Mesodermal cell (in vitro differentiated cells): ENCODE data around the gene CDC25A. TPM values are rescaled to one million over a fixed set of nuclear protein-coding genes. Genes with fewer than 3 reads are reported as not detected.

Experiments used
- H3K27ac ChIP-seq: 2 replicates; pipeline ENCODE4 v1.7.0; 2013; ENCODE audit warnings: mild to moderate bottlenecking, low read depth, low read length, moderate library complexity; ENCODE audit not compliant: severe bottlenecking
- H3K36me3 ChIP-seq: 2 replicates; pipeline ENCODE4 v1.7.1; 2013; ENCODE audit warnings: mild to moderate bottlenecking, low read length, moderate library complexity; ENCODE audit not compliant: control insufficient read depth, insufficient read depth
- H3K4me1 ChIP-seq: one replicate; pipeline ENCODE4 v1.7.1; 2013; ENCODE audit warnings: mild to moderate bottlenecking, low read length; ENCODE audit not compliant: insufficient read depth, control insufficient read depth, poor library complexity, severe bottlenecking
- H3K4me3 ChIP-seq: 2 replicates; pipeline ENCODE4 v1.7.0; 2013; ENCODE audit warnings: low read length, control low read depth, mild to moderate bottlenecking; ENCODE audit not compliant: insufficient read depth, poor library complexity, severe bottlenecking; ENCODE audit errors: extremely low read depth
- H3K9me3 ChIP-seq: 2 replicates; pipeline ENCODE4 v1.7.1; 2013; ENCODE audit warnings: mild to moderate bottlenecking, low read length, moderate library complexity; ENCODE audit not compliant: control insufficient read depth
- WGBS, 2 experiments: methylation state at CpG; one replicate each; pipeline ENCODE4 v1.1.5; 2013; ENCODE audit warnings: missing lambda C conversion rate in 2 of 2; ENCODE audit not compliant: insufficient coverage in 2 of 2; 5-methylcytosine and 5-hydroxymethylcytosine counted together
- polyA plus RNA-seq, 2 experiments: library from polyadenylated mRNA; stranded (reverse); fragments of 50-300 nt; gene quantifications; one replicate each; pipeline ENCODE4 v1.2.3, GENCODE V29; 2013

The CDC25A gene
- polyA plus RNA-seq (2013, experiment 1 of 2), result 12.9 TPM
- 11.7 TPM for polyA plus RNA-seq (2013, experiment 2 of 2)

- peaks cover 31% of the 10 kb centered on the region for H3K36me3 ChIP-seq
- no peaks in the 10 kb centered on the region for H3K9me3 ChIP-seq
- peak within 1 kb of the TSS; percentile 86 for H3K4me3 ChIP-seq
- peak within 1 kb of the TSS; percentile 82 for H3K27ac ChIP-seq
- H3K4me1 ChIP-seq, result no peaks in the 10 kb centered on the region
- 2 to 14% methylated on average over 28 to 36 of the region's 44 CpGs for WGBS, 2 experiments
These were observed at the start of gene CDC25A for GRCh38 chr3:48188266-48189201. Gene CDC25A (minus strand): TSS chr3:48188417. CDS start chr3:48187947, 470 bp downstream.

GRCh38 chr3:48236531-48236930 lies 48.3 kb upstream of the CDC25A start:
- WGBS, 2 experiments, result no CpG with 5 or more reads among the region's 1 CpG
- H3K4me1 ChIP-seq, result peaks cover 4% of the 10 kb centered on the region
- H3K27ac ChIP-seq, result no peak overlapping the region
- H3K36me3 ChIP-seq, result no peaks in the 10 kb centered on the region
- no peak overlapping the region for H3K4me3 ChIP-seq
- peaks cover 12% of the 10 kb centered on the region for H3K9me3 ChIP-seq

GRCh38 chr3:48233542-48233941 lies 45.3 kb upstream of the CDC25A start:
- H3K4me1 ChIP-seq, result no peaks in the 10 kb centered on the region
- peaks cover 12% of the 10 kb centered on the region for H3K9me3 ChIP-seq
- H3K27ac ChIP-seq, result no peak overlapping the region
- H3K4me3 ChIP-seq, result no peak overlapping the region
- no peaks in the 10 kb centered on the region for H3K36me3 ChIP-seq
- 91 to 100% methylated on average over 1 to 2 of the region's 2 CpGs for WGBS, 2 experiments

GRCh38 chr3:48232734-48233133 lies 44.5 kb upstream of the CDC25A start:
- Histone ChIP-seq H3K9me3 (peaks cover 12% of the 10 kb centered on the region), H3K4me1 (no peaks in the 10 kb centered on the region), H3K27ac (no peak overlapping the region), H3K36me3 (no peaks in the 10 kb centered on the region), H3K4me3 (no peak overlapping the region)
- WGBS, 2 experiments, result 46 to 49% methylated on average over 4 to 5 of the region's 6 CpGs

- H3K36me3 ChIP-seq, result no peaks in the 10 kb centered on the region
- H3K4me1 ChIP-seq, result no peaks in the 10 kb centered on the region
- H3K4me3 ChIP-seq, result no peak overlapping the region
- WGBS, 2 experiments, result 91 to 92% methylated on average over 4 of the region's 4 CpGs
- H3K27ac ChIP-seq, result no peak overlapping the region
- H3K9me3 ChIP-seq, result peaks cover 12% of the 10 kb centered on the region
These were observed 44.0 kb upstream of the CDC25A start for GRCh38 chr3:48232232-48232631.

- H3K27ac ChIP-seq, result no peak overlapping the region
- no peaks in the 10 kb centered on the region for H3K4me1 ChIP-seq
- 62 to 75% methylated on average over 2 to 3 of the region's 3 CpGs for WGBS, 2 experiments
- no peaks in the 10 kb centered on the region for H3K36me3 ChIP-seq
- no peaks in the 10 kb centered on the region for H3K9me3 ChIP-seq
- no peak overlapping the region for H3K4me3 ChIP-seq
These were observed 38.7 kb upstream of the CDC25A start for GRCh38 chr3:48226939-48227338.

- Histone ChIP-seq H3K4me1 (no peaks in the 10 kb centered on the region), H3K36me3 (no peaks in the 10 kb centered on the region), H3K9me3 (no peaks in the 10 kb centered on the region), H3K27ac (no peak overlapping the region), H3K4me3 (no peak overlapping the region)
- 88 to 100% methylated on average over 2 of the region's 3 CpGs for WGBS, 2 experiments
These were observed 37.4 kb upstream of the CDC25A start for GRCh38 chr3:48225587-48225986.

GRCh38 chr3:48222616-48223513 lies 34.6 kb upstream of the CDC25A start, which contains the start of gene CAMP:
Gene CAMP (plus strand): TSS chr3:48223495. CDS start chr3:48223512, 17 bp downstream.
- 91 to 92% methylated on average over 7 to 8 of the region's 11 CpGs for WGBS, 2 experiments
- no peaks in the 10 kb centered on the region for H3K9me3 ChIP-seq
- H3K27ac ChIP-seq, result no peak within 1 kb of the TSS
- H3K4me1 ChIP-seq, result no peaks in the 10 kb centered on the region
- H3K36me3 ChIP-seq, result no peaks in the 10 kb centered on the region
- no peak within 1 kb of the TSS for H3K4me3 ChIP-seq

GRCh38 chr3:48220746-48221145 lies 32.5 kb upstream of the CDC25A start:
- H3K4me3 ChIP-seq, result no peak overlapping the region
- H3K9me3 ChIP-seq, result no peaks in the 10 kb centered on the region
- no peak overlapping the region for H3K27ac ChIP-seq
- no peaks in the 10 kb centered on the region for H3K36me3 ChIP-seq
- 92 to 98% methylated on average over 7 to 9 of the region's 9 CpGs for WGBS, 2 experiments
- no peaks in the 10 kb centered on the region for H3K4me1 ChIP-seq

- Histone ChIP-seq H3K36me3 (no peaks in the 10 kb centered on the region), H3K4me1 (no peaks in the 10 kb centered on the region), H3K27ac (no peak overlapping the region), H3K4me3 (no peak overlapping the region), H3K9me3 (no peaks in the 10 kb centered on the region)
- 67 to 96% methylated on average over 1 to 3 of the region's 3 CpGs for WGBS, 2 experiments
These were observed 31.3 kb upstream of the CDC25A start for GRCh38 chr3:48219543-48219942.
